ENCODE measurements around the gene LSM14B.

GRCh38 chr20:62114894-62115293 lies 7.4 kb upstream of the LSM14B start:
- TF ChIP-seq CTCF (IDR thresholded peaks at IDR 0.05) (no peak), POLR2A (IDR thresholded peaks at IDR 0.05) (no peak)

All from uterus (tissue), 2 donors.